ENCODE data around the gene PITPNM1. TPM values are rescaled to one million over a fixed set of nuclear protein-coding genes. Genes with fewer than 3 reads are reported as not detected.

Gene PITPNM1
- total and polyA plus RNA-seq, 9 donors: 3.1 to 77.2 (median 6.1) TPM

DNA sequence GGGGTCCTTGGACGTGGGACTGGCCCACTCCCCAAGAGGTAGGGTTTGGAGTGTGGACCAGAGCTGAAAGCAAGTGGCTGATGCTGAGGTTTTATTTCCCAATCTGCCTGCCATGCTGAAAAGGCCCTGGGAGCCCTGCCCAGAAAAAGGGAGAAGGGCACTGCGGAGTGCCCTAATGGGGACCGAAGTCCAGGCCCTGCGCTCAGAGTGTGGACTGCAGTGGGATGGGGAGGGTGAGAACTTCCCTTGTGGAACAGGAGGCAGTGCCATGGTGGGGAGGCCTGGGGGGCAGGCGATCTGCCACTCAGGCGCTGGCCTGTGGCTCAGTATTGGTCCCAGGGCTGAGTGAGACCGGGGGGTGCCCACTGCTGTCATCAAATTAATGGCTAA, 56.9 kb downstream of the PITPNM1 start:
- H3K4me3 ChIP-seq: no peak overlapping the region
- no peaks in the 10 kb centered on the region for H3K27me3 ChIP-seq
- no peaks in the 10 kb centered on the region for H3K4me1 ChIP-seq (ENCODE audit: insufficient read depth)
- DNase-seq: no peak
- WGBS, 3 donors: 90 to 92% (median 91%) methylated on average over 7 of the region's 7 CpGs
- H3K9me3 ChIP-seq: no peaks in the 10 kb centered on the region
- H3K27ac ChIP-seq: no peak overlapping the region
- intact Hi-C loops (cut with DNase I): loop anchor here in 1 of 4 donors (10.0 kb wide), 1 partner anchor 57 kb away; the partner anchor contains the start of genes CDK2AP2 and PITPNM1
- TF ChIP-seq CTCF (IDR thresholded peaks at IDR 0.05) (no peak), EP300 (IDR thresholded peaks at IDR 0.05) (no peak), POLR2A (IDR thresholded peaks at IDR 0.05) (no peak)
- no peaks in the 10 kb centered on the region for H3K36me3 ChIP-seq

GRCh38 chr11:67445515-67445914, 59.6 kb downstream of the PITPNM1 start:
- peaks cover 4% of the 10 kb centered on the region for H3K4me1 ChIP-seq (ENCODE audit: insufficient read depth)
- no peak for DNase-seq
- WGBS, 3 donors: 83 to 97% (median 87%) methylated on average over 5 of the region's 5 CpGs
- TF ChIP-seq POLR2A (IDR thresholded peaks at IDR 0.05) (no peak), CTCF (IDR thresholded peaks at IDR 0.05) (no peak), EP300 (IDR thresholded peaks at IDR 0.05) (no peak)
- no peaks in the 10 kb centered on the region for H3K36me3 ChIP-seq
- H3K27ac ChIP-seq: no peak overlapping the region
- no peaks in the 10 kb centered on the region for H3K9me3 ChIP-seq
- intact Hi-C loops (cut with DNase I): loop anchor here in 1 of 4 donors (10.0 kb wide), 1 partner anchor 59 kb away; the partner anchor contains the start of genes CDK2AP2 and PITPNM1
- no peak overlapping the region for H3K4me3 ChIP-seq
- H3K27me3 ChIP-seq: no peaks in the 10 kb centered on the region

DNA sequence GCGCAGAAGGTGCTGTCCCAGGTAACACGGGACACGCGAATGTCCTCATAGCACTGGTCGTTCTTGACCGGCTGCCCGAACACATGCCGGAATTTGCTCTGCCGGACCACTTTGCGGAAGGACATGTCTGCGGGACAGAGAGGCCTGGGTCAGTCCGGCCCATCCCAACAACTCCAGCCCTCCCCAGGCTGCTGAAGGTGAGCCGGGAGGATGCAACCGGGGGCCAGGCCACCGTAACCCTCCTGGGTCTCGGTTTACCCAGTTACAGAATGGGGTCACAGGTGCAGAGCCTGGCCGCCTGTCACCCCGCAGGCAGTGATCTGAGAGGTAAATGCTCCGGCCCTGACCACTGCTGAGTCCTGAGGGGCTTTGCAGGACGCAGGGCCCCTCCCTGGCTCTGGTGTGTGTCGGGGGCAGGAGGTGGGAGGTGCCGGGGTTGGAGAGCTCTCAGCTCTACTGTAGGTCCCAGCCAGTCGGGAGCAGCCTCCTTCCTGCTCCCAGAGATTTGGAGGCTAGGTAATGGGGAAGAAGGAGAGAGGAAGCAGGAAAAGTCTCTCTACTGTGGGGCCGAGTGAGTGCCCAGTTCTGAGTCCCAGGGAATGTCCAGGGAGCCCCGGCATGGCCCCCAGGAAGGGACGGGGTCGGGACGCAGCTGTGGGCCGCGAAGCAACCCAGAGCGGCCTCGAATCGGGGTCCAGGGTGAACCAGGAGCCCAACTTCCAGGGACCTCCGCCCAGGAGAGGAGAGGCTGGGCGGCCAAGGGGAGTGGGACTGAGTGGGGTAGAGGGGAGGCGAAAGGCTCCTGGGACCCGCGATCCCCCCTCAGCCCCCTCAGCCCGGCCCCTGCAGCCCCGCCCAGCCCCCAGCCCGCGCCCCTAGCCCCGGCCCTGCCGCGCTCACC, 62.4 kb downstream of the PITPNM1 start:
- WGBS, 3 donors: 27 to 33% (median 31%) methylated on average over 40 to 45 of the region's 45 CpGs

More for the DNA sequence above, 62.4 kb downstream of the PITPNM1 start:
- peak overlapping the region; percentile 94 for H3K27ac ChIP-seq
- peaks cover 4% of the 10 kb centered on the region for H3K4me1 ChIP-seq (ENCODE audit: insufficient read depth)
- no peaks in the 10 kb centered on the region for H3K36me3 ChIP-seq
- intact Hi-C loops (cut with DNase I): loop anchor here in 1 of 4 donors (1.0 to 10.0 kb wide), 2 partner anchors 41 to 62 kb away; partner anchors contain the start of genes CDK2AP2, PITPNM1 and PPP1CA
- TF ChIP-seq EP300 (IDR thresholded peaks at IDR 0.05) (no peak), CTCF (IDR thresholded peaks at IDR 0.05) (no peak), POLR2A (IDR thresholded peaks at IDR 0.05) (no peak)
- peak overlapping the region; percentile 69 for H3K4me3 ChIP-seq
- H3K9me3 ChIP-seq: no peaks in the 10 kb centered on the region
- H3K27me3 ChIP-seq: no peaks in the 10 kb centered on the region
- DNase-seq: peak in 2 of 5 donors; percentile 36 to 43

Small RNA genes within 50 kb of the gene (microRNA-seq; reads per million reads assigned to microRNA genes)
- gene MIR6752: 0 to 1.4 (median 0.38) reads per million in 3 donors

Small RNA genes within 50 kb of the gene (small RNA-seq; reads per million reads assigned to genes)
- gene MIR6752: 0.15 reads per million

Other genes starting within 250 kb of the PITPNM1 start
- 10 to 100 TPM; 24.8 to 58.1 (median 49.0) TPM for gene GRK2, start 238.9 kb downstream of the PITPNM1 start, total RNA-seq
- gene GRK2, start 238.9 kb downstream of the PITPNM1 start, polyA plus RNA-seq: 10 to 100 TPM; 21.5 to 39.3 TPM
- gene ANKRD13D, start 216.1 kb downstream of the PITPNM1 start, total RNA-seq: 10 to 100 TPM; 35.6 to 60.9 (median 44.6) TPM
- gene ANKRD13D, start 216.1 kb downstream of the PITPNM1 start, polyA plus RNA-seq: 10 to 100 TPM in 1 of 2 donors, 1 to 10 TPM in 1; 5.6 to 29.3 TPM
- gene SSH3, start 201.8 kb downstream of the PITPNM1 start, total RNA-seq: 10 to 100 TPM; 37.9 to 69.9 (median 52.1) TPM
- gene SSH3, start 201.8 kb downstream of the PITPNM1 start, polyA plus RNA-seq: 10 to 100 TPM; 18.1 to 32.1 TPM
- gene POLD4, start 151.8 kb downstream of the PITPNM1 start, total RNA-seq: 10 to 100 TPM; 22.6 to 57.7 (median 47.2) TPM
- gene POLD4, start 151.8 kb downstream of the PITPNM1 start, polyA plus RNA-seq: 10 to 100 TPM; 12.5 to 87.8 TPM
- 10 to 100 TPM in 1 of 7 donors, 1 to 10 TPM in 6; 3.4 to 22.9 (median 5.0) TPM for gene CLCF1, start 131.8 kb downstream of the PITPNM1 start, total RNA-seq
- 1 to 10 TPM; 2.5 to 9.6 TPM for gene CLCF1, start 131.8 kb downstream of the PITPNM1 start, polyA plus RNA-seq
- 10 to 100 TPM; 13.9 to 51.7 (median 23.5) TPM for gene RAD9A, start 113.4 kb downstream of the PITPNM1 start, total RNA-seq
- gene RAD9A, start 113.4 kb downstream of the PITPNM1 start, polyA plus RNA-seq: 10 to 100 TPM in 1 of 2 donors, 1 to 10 TPM in 1; 3.1 to 20.3 TPM
- gene PPP1CA, start 103.5 kb downstream of the PITPNM1 start, total RNA-seq: 10 to 100 TPM; 32.2 to 86.9 (median 55.5) TPM
- gene PPP1CA, start 103.5 kb downstream of the PITPNM1 start, polyA plus RNA-seq: 10 to 100 TPM; 43.7 to 54.9 TPM
- gene TBC1D10C, start 101.3 kb downstream of the PITPNM1 start, total RNA-seq: 1 to 10 TPM in 3 of 7 donors, under 1 TPM in 4; 0.15 to 2.0 (median 1.00) TPM
- 1 to 10 TPM in 1 of 2 donors, under 1 TPM in 1; 0.32 to 1.6 TPM for gene TBC1D10C, start 101.3 kb downstream of the PITPNM1 start, polyA plus RNA-seq
- gene CARNS1, start 89.7 kb downstream of the PITPNM1 start, total RNA-seq: 10 to 100 TPM in 1 of 7 donors, 1 to 10 TPM in 1, under 1 TPM in 5; 0.12 to 13.2 (median 0.66) TPM
- under 1 TPM; 0.45 to 0.58 TPM for gene CARNS1, start 89.7 kb downstream of the PITPNM1 start, polyA plus RNA-seq
- 10 to 100 TPM; 24.8 to 38.6 (median 33.1) TPM for gene RPS6KB2, start 76.9 kb downstream of the PITPNM1 start, total RNA-seq
- 10 to 100 TPM; 10.4 to 38.2 TPM for gene RPS6KB2, start 76.9 kb downstream of the PITPNM1 start, polyA plus RNA-seq
- gene PTPRCAP, start 67.7 kb downstream of the PITPNM1 start, total RNA-seq: 10 to 100 TPM in 1 of 7 donors, 1 to 10 TPM in 6; 2.4 to 10.7 (median 3.2) TPM
- gene PTPRCAP, start 67.7 kb downstream of the PITPNM1 start, polyA plus RNA-seq: 1 to 10 TPM in 1 of 2 donors, not detected in 1; 7.2 TPM
- gene CORO1B, start 61.9 kb downstream of the PITPNM1 start, total RNA-seq: 10 to 100 TPM; 31.1 to 80.5 (median 60.8) TPM
- 10 to 100 TPM in 1 of 2 donors, 1 to 10 TPM in 1; 2.8 to 74.3 TPM for gene CORO1B, start 61.9 kb downstream of the PITPNM1 start, polyA plus RNA-seq
- under 1 TPM in 1 of 7 donors, not detected in 6; 0.15 TPM for gene GPR152, start 52.6 kb downstream of the PITPNM1 start, total RNA-seq
- not detected for gene GPR152, start 52.6 kb downstream of the PITPNM1 start, polyA plus RNA-seq
- gene CABP4, start 50.0 kb downstream of the PITPNM1 start, total RNA-seq: 1 to 10 TPM in 4 of 7 donors, under 1 TPM in 2, not detected in 1; 0.13 to 2.1 (median 1.2) TPM
- gene CABP4, start 50.0 kb downstream of the PITPNM1 start, polyA plus RNA-seq: under 1 TPM; 0.62 to 0.92 TPM
- 10 to 100 TPM; 37.6 to 69.8 (median 44.8) TPM for gene TMEM134, start 36.1 kb downstream of the PITPNM1 start, total RNA-seq
- 10 to 100 TPM in 1 of 2 donors, 1 to 10 TPM in 1; 2.7 to 44.3 TPM for gene TMEM134, start 36.1 kb downstream of the PITPNM1 start, polyA plus RNA-seq
- gene AIP, start 22.3 kb downstream of the PITPNM1 start, total RNA-seq: 100 to 1,000 TPM in 1 of 7 donors, 10 to 100 TPM in 6; 49.1 to 103 (median 65.4) TPM
- gene AIP, start 22.3 kb downstream of the PITPNM1 start, polyA plus RNA-seq: 100 to 1,000 TPM in 1 of 2 donors, 10 to 100 TPM in 1; 33.5 to 114 TPM
- gene CDK2AP2, start 2.8 kb upstream of the PITPNM1 start, total RNA-seq: 10 to 100 TPM; 15.8 to 66.1 (median 34.6) TPM
- gene CDK2AP2, start 2.8 kb upstream of the PITPNM1 start, polyA plus RNA-seq: 10 to 100 TPM in 1 of 2 donors, 1 to 10 TPM in 1; 3.8 to 35.9 TPM
- gene CABP2, start 18.1 kb upstream of the PITPNM1 start, total RNA-seq: not detected
- not detected for gene CABP2, start 18.1 kb upstream of the PITPNM1 start, polyA plus RNA-seq
- gene GSTP1, start 78.4 kb upstream of the PITPNM1 start, total RNA-seq: 1,000 to 10,000 TPM in 1 of 7 donors, 100 to 1,000 TPM in 6; 358 to 1,321 (median 474) TPM
- 100 to 1,000 TPM; 189 to 444 TPM for gene GSTP1, start 78.4 kb upstream of the PITPNM1 start, polyA plus RNA-seq
- gene NDUFV1, start 101.6 kb upstream of the PITPNM1 start, total RNA-seq: 100 to 1,000 TPM; 143 to 184 (median 169) TPM
- 100 to 1,000 TPM in 1 of 2 donors, 10 to 100 TPM in 1; 47.7 to 133 TPM for gene NDUFV1, start 101.6 kb upstream of the PITPNM1 start, polyA plus RNA-seq
- 10 to 100 TPM in 1 of 7 donors, 1 to 10 TPM in 6; 5.0 to 10.5 (median 8.1) TPM for gene NUDT8, start 124.6 kb upstream of the PITPNM1 start, total RNA-seq
- 1 to 10 TPM in 1 of 2 donors, not detected in 1; 5.7 TPM for gene NUDT8, start 124.6 kb upstream of the PITPNM1 start, polyA plus RNA-seq
- not detected for gene TBX10, start 134.4 kb upstream of the PITPNM1 start, total RNA-seq
- gene TBX10, start 134.4 kb upstream of the PITPNM1 start, polyA plus RNA-seq: not detected
- gene ACY3, start 145.4 kb upstream of the PITPNM1 start, total RNA-seq: under 1 TPM in 2 of 7 donors, not detected in 5; 0.24 to 0.25 TPM
- under 1 TPM in 1 of 2 donors, not detected in 1; 0.07 TPM for gene ACY3, start 145.4 kb upstream of the PITPNM1 start, polyA plus RNA-seq
- gene ALDH3B2, start 169.3 kb upstream of the PITPNM1 start, total RNA-seq: under 1 TPM in 4 of 7 donors, not detected in 3; 0.15 to 0.57 (median 0.27) TPM
- gene ALDH3B2, start 169.3 kb upstream of the PITPNM1 start, polyA plus RNA-seq: not detected